Testis (tissue), 3 donors: Measurements from ENCODE around the gene OPALIN. TPM values are rescaled to one million over a fixed set of nuclear protein-coding genes. Genes with fewer than 3 reads are reported as not detected.

Source experiments
- DNase-seq: peaks from one replicate; pipeline ENCODE4 v3.0.0-alpha.2; 2019
- H3K27ac ChIP-seq, 2 donors: fragments of 200-600 bp; sonication (generic); one replicate each; pipeline ENCODE4 v1.5.1; 2019
- H3K27me3 ChIP-seq: fragments of 200-600 bp; sonication (generic); one replicate; pipeline ENCODE4 v1.5.1; 2019
- H3K36me3 ChIP-seq: fragments of 200-600 bp; sonication (generic); one replicate; pipeline ENCODE4 v1.5.1; 2017; ENCODE audit warnings: low read depth; ENCODE audit errors: missing control alignments
- H3K4me1 ChIP-seq: fragments of 200-600 bp; sonication (generic); one replicate; pipeline ENCODE4 v1.5.1; 2019
- H3K4me3 ChIP-seq, 2 donors: fragments of 200-600 bp; sonication (generic); one replicate each; pipeline ENCODE4 v1.5.1; 2017 to 2019
- H3K9me3 ChIP-seq: fragments of 200-600 bp; sonication (generic); one replicate; pipeline ENCODE4 v1.5.1; 2017
- CTCF ChIP-seq, 3 experiments: fragments of 450-650 bp in 2 of 3; fragments of 200-600 bp in 1 of 3; sonication (generic) in 1 of 3; IDR thresholded peaks; one replicate each; pipeline ENCODE4 v1.5.1; 2016 to 2019; ENCODE audit warnings: antibody characterized with exemption in 3 of 3, mild to moderate bottlenecking in 2 of 3, moderate library complexity in 1 of 3
- POLR2A ChIP-seq: fragments of 450-650 bp; IDR thresholded peaks from one replicate; pipeline ENCODE4 v1.6.1; 2017; ENCODE audit warnings: antibody characterized with exemption, mild to moderate bottlenecking, moderate library complexity
- WGBS, 2 donors: methylation state at CpG; one replicate each; pipeline ENCODE4 v1.1.5; 2018; 5-methylcytosine and 5-hydroxymethylcytosine counted together
- intact Hi-C: fragments of 100-400 bp; cut with DNase I; formaldehyde crosslinking; loops from one replicate; pipeline ENCODE4 v1.15.1; 2023; ENCODE audit warnings: low total_unique reads
- polyA plus RNA-seq: library from polyadenylated mRNA; stranded (reverse); fragments of 350-450 nt; fragmentation: Illumina TruSeq; extraction: RNeasy Lipid Tissue Mini Kit (QIAGEN cat#74804); gene quantifications from one replicate; pipeline ENCODE4 v1.2.3, GENCODE V29; 2014; ENCODE audit warnings: low read depth, low replicate concordance; ENCODE audit not compliant: insufficient read depth
- total RNA-seq, 2 donors: library from RNA; depleted of rRNA; stranded (reverse); fragments of >200 nt; gene quantifications; one replicate each; pipeline ENCODE4 v1.2.3, GENCODE V29; 2016

OPALIN gene
- total and polyA plus RNA-seq, 3 donors from 2014 or later: not detected

DNA sequence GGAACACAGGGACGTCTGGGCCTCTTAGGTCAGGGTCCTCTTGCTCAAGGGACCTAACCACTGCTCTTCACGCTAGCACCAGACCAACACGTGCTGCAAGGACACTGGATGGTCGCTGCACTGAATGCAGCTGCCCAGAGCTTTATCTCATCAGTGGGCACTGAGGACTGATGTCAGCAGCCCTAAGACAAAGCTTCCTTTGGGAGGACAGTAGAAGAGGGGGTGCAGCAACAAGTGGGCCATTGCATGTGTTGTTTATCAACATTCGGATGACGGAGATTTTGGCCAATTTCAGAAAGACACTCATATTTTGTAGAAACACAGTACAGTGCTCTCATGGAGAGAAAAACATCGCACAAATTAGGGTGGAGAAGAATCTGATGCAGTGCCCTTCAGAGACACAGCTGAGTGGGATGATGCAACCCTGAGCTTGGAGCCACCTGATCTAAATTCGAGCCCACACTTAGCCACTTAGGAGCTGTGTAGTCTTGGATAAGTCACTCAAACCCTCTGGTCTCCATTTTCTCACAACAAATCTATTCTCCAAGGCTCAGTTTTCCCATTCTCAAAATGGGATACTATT, 1.7 kb downstream of the OPALIN start:
- intact Hi-C loops: no loop called here

DNA sequence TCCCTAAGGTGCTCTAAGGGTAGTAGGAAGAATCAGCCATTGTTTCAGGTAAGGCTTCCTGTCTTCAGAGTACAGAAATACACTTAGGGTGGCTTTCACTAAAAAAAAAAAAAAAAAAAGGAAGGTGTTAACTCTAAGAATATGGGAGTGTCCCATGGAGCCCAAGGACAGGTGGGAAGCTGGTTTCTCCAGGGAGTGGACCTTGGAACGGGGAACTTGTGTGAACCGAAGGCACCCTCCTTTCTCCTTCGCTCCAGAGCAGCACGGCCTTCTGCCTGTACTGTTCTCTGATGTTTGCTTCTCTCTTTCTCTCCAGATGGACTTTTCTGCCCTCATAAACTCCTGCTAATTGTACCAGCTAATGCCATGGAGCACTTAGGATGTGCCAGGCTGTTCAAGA, 6.2 kb downstream of the OPALIN start:
- H3K27ac ChIP-seq: no peak overlapping the region
- H3K27me3 ChIP-seq: no peaks in the 10 kb centered on the region
- H3K9me3 ChIP-seq: no peaks in the 10 kb centered on the region
- DNase-seq: no peak
- no peaks in the 10 kb centered on the region for H3K36me3 ChIP-seq
- WGBS, 2 donors: 65 to 69% methylated on average over 4 of the region's 4 CpGs
- intact Hi-C loops: no loop called here
- H3K4me3 ChIP-seq: no peak overlapping the region
- TF ChIP-seq CTCF (IDR thresholded peaks at IDR 0.05): no peak
- no peak for TF ChIP-seq POLR2A
- H3K4me1 ChIP-seq: no peaks in the 10 kb centered on the region

More for the DNA sequence above, 1.7 kb downstream of the OPALIN start:
- WGBS, 2 donors: 61 to 73% methylated on average over 7 to 8 of the region's 8 CpGs
- TF ChIP-seq CTCF (IDR thresholded peaks at IDR 0.05) (no peak), POLR2A (no peak)
- no peak for DNase-seq
- H3K9me3 ChIP-seq: no peaks in the 10 kb centered on the region
- H3K4me1 ChIP-seq: no peaks in the 10 kb centered on the region
- no peaks in the 10 kb centered on the region for H3K27me3 ChIP-seq
- no peak overlapping the region for H3K4me3 ChIP-seq
- H3K36me3 ChIP-seq: no peaks in the 10 kb centered on the region
- H3K27ac ChIP-seq: no peak overlapping the region

- intact Hi-C loops: no loop called here
Observed at GRCh38 chr10:96352027-96352426, 6.8 kb downstream of the OPALIN start.

DNA sequence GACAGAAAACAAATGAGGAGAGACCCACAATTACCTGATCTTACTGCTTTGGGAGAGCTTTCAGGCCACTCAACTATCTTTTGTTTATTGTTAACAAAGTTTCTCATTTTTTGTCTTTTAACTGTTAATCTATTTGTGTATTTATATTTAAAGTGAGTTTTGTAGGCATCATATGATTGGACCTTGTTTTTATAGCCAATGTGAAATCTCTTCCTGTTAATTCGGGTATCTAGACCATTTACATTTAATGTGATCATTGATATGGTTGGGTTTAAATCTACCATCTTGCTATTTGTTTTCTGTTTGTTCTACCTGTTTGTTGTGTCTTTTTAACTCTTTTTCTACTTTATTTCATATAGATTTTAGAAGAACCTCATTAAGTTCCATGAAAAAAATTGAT, 12.5 kb downstream of the OPALIN start:
- WGBS, 2 donors: 83 to 95% methylated on average over 1 of the region's 1 CpG
- Histone ChIP-seq H3K36me3 (no peaks in the 10 kb centered on the region), H3K9me3 (no peaks in the 10 kb centered on the region), H3K27ac (no peak overlapping the region), H3K27me3 (no peaks in the 10 kb centered on the region), H3K4me3 (no peak overlapping the region), H3K4me1 (no peaks in the 10 kb centered on the region)
- TF ChIP-seq CTCF (IDR thresholded peaks at IDR 0.05): no peak
- TF ChIP-seq POLR2A: no peak
- intact Hi-C loops: no loop called here
- no peak for DNase-seq

More at GRCh38 chr10:96352027-96352426, 6.8 kb downstream of the OPALIN start:
- no peaks in the 10 kb centered on the region for H3K36me3 ChIP-seq
- H3K9me3 ChIP-seq: no peaks in the 10 kb centered on the region
- H3K4me3 ChIP-seq: no peak overlapping the region
- DNase-seq: no peak
- TF ChIP-seq CTCF (IDR thresholded peaks at IDR 0.05) (no peak), POLR2A (no peak)
- no peak overlapping the region for H3K27ac ChIP-seq
- H3K27me3 ChIP-seq: no peaks in the 10 kb centered on the region
- H3K4me1 ChIP-seq: no peaks in the 10 kb centered on the region

DNA sequence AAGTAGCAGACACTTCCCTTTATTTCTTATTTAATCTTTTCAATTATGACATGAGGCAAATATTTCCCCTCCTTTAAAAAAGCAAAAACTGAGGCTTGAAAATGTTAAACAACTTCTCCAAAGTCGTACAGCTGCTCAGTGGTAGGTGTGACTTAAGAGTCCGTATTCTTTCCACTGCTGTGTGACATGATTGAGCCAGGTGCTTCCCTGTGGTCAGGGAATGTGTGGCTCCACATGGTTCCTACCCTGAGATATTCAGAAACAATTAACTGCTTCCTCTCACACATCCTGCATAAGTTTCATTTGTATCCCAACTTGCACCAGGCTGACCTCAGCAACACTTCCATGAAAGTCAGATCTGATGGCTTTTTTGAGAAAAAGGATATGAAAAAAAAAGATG, 13.6 kb downstream of the OPALIN start:
- no peak overlapping the region for H3K4me3 ChIP-seq
- no peak for TF ChIP-seq CTCF (IDR thresholded peaks at IDR 0.05)
- no peak for TF ChIP-seq POLR2A
- no peaks in the 10 kb centered on the region for H3K9me3 ChIP-seq
- 53 to 68% methylated on average over 2 of the region's 2 CpGs for WGBS, 2 donors
- no peaks in the 10 kb centered on the region for H3K27me3 ChIP-seq
- H3K27ac ChIP-seq: no peak overlapping the region
- no peaks in the 10 kb centered on the region for H3K36me3 ChIP-seq
- no peaks in the 10 kb centered on the region for H3K4me1 ChIP-seq
- intact Hi-C loops: no loop called here
- no peak for DNase-seq
